ENCODE measurements around the gene TEX51. TPM values are rescaled to one million over a fixed set of nuclear protein-coding genes. Genes with fewer than 3 reads are reported as not detected.

TEX51 gene
- polyA plus RNA-seq, 1 of the 3 experiments (the other 2 are of a cell fraction): not detected

- ChIA-PET POLR2A (no interaction called here), CTCF (interaction anchor here (1.1 kb wide), 2 partner anchors 17 to 94 kb away, joined by 3 read pairs; no protein-coding TSS in a partner anchor)
- Histone ChIP-seq H3K9ac (no peak overlapping the region), H3K9me2 (no peaks in the 10 kb centered on the region), H3F3A (replicated peaks; ENCODE audit: insufficient read depth) (no peaks in the 10 kb centered on the region), H3K4me2 (no peak overlapping the region), H3K27ac (ENCODE audit: low read depth in 2 of 2, low read length in 1 of 2) (no peak overlapping the region), H3K4me3 (ENCODE audit: low read depth in 2 of 2, low read length in 1 of 2) (no peak overlapping the region), H4K20me1 (ENCODE audit: insufficient read depth) (no peaks in the 10 kb centered on the region), H3K4me1 (ENCODE audit: control insufficient read depth in 1 of 2, insufficient read depth in 2 of 2, low read depth in 1 of 2, low read length in 1 of 2) (no peaks in the 10 kb centered on the region), H3K79me2 (ENCODE audit: insufficient read depth) (no peaks in the 10 kb centered on the region), H3K9me3 (no peaks in the 10 kb centered on the region), H3K27me3 (ENCODE audit: insufficient read depth) (no peaks in the 10 kb centered on the region), H2AFZ (ENCODE audit: low read depth) (no peak overlapping the region), H3K36me3 (replicated peaks in 1 of 2; ENCODE audit: control insufficient read depth in 1 of 2, insufficient read depth in 2 of 2, low read length in 1 of 2) (no peaks in the 10 kb centered on the region)
- 58% methylated on average over 23 of the region's 25 CpGs for WGBS (ENCODE audit: low lambda C conversion rate)
- DNase-seq: no peak
- TF ChIP-seq MXI1 (IDR thresholded peaks at IDR 0.05; ENCODE audit: low read depth, low read length): no peak
- TF ChIP-seq REST (IDR thresholded peaks at IDR 0.05; ENCODE audit: low read depth, low read length): no peak
- TF ChIP-seq PBX3 (IDR thresholded peaks at IDR 0.05): no peak
- no peak for TF ChIP-seq YY1 (IDR thresholded peaks at IDR 0.05; ENCODE audit: low read depth)
- no peak for TF ChIP-seq SIN3A (IDR thresholded peaks at IDR 0.05; ENCODE audit: borderline replicate concordance, low read depth, low read length)
- no peak for TF ChIP-seq IRF3 (IDR thresholded peaks at IDR 0.05; ENCODE audit: low read depth, low read length)
- TF ChIP-seq TEAD4 (IDR thresholded peaks at IDR 0.05; ENCODE audit: borderline replicate concordance, insufficient read depth): no peak
- no peak for TF ChIP-seq CHD2 (IDR thresholded peaks at IDR 0.05; ENCODE audit: low read length, partially characterized antibody)
- TF ChIP-seq RFX5 (IDR thresholded peaks at IDR 0.05; ENCODE audit: low read length): no peak
- no peak for TF ChIP-seq ELF1 (IDR thresholded peaks at IDR 0.05)
- no peak for TF ChIP-seq MAX (IDR thresholded peaks at IDR 0.05; ENCODE audit: low read depth)
- no peak for TF ChIP-seq TAF1 (IDR thresholded peaks at IDR 0.05; ENCODE audit: borderline replicate concordance, low read depth, low read length)
- no peak for TF ChIP-seq RAD21 (IDR thresholded peaks at IDR 0.05; ENCODE audit: low read length)
- no peak for TF ChIP-seq USF1 (IDR thresholded peaks at IDR 0.05; ENCODE audit: borderline replicate concordance, low read depth)
Measured at GRCh38 chr2:126877861-126878565, 20.7 kb upstream of the TEX51 start.

Measured in SK-N-SH (cell line).